D721Med (cell line): ENCODE data around the gene AQP12B.
A peak's percentile ranks its signal among the peaks of the same experiment; 100 is the strongest.
"Not testable (repeated sequence)": the region's sequence is repeated elsewhere in the genome, so short reads cannot be mapped to it uniquely, and the experiment has no call there.

ENCODE experiments used
- DNase-seq: peaks from one replicate; pipeline ENCODE4 v3.0.0; 2011; ENCODE audit warnings: low spot score; ENCODE audit not compliant: insufficient read length
- FAIRE-seq: peaks from 2 replicates; lab custom pipeline; 2011; peaks lifted over from hg19 to GRCh38; lab: Jason Lieb, UNC
- CTCF ChIP-seq: IDR thresholded peaks from 2 replicates; pipeline ENCODE4 v1.5.1; 2012; ENCODE audit warnings: mild to moderate bottlenecking, control low read depth; ENCODE audit not compliant: insufficient read depth; ENCODE audit errors: missing control alignments

Gene AQP12B

GRCh38 chr2:240688553-240688919 is 5.9 kb upstream of the AQP12B start:
- FAIRE-seq (no peak), DNase-seq (peak; percentile 13)
- no peak for TF ChIP-seq CTCF

DNA sequence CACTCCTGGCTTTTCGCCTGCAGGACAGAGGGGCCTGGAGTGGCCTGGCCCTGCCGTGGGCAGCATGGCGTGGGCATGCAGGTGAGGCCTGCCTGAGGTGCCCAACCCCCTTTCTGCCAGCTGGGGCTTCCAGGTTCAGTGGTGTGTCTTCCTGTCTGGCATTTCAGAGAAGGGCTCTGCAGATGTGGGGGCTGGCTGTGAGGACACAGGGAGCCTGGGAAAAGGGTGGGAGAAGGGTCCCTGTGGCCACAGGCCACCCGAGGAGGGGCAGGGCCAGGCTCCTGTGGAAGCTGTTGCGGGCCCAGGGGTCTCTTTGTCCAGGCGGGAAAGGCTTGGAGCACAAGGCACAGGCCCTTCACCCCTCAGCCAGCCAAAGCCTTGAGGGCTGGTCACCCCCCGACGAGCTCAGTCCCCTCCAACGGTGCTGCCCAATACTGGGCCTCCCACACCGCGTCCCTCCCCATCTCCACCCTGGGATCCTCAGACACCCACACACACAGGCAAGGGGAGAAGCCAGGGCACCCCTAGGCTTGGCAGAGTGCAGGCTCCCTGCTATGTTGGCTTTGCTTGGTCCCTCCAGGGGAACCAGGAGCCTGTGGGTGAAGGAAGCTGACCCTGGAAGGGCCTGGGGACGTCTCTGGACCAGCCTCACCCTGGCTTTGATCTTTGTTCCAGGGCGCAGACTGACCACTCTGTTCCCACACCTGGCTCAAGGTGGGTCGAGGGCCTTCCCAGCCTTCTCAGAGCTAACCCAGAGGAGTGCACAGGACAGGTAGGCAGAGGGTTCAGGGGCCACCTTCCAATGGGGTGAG is 5.3 kb upstream of the AQP12B start:
- peak; percentile 8 for DNase-seq
- no peak for FAIRE-seq
- no peak for TF ChIP-seq CTCF

GRCh38 chr2:240687045-240687740 is 4.5 kb upstream of the AQP12B start:
- FAIRE-seq: no peak

DNA sequence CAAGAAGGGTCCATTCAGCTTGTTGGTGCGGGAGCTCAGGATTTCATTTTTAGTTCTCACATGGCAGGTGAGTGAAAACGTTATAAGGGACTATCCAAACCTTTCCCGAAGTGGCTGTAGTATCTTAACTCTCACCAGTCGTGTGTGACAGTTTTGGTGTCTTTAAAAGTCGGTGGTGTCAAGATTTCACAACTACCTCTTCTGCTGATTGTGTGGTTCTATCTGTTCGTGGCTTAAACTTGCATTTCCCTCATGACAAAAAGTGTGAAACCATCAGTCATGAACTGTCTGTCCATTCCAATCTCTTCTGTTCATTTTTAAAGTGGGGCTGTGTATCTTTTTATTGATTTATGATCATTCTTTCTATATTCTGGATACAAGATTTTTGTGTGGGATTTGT is 3.8 kb upstream of the AQP12B start:
- DNase-seq (peak; percentile 7), FAIRE-seq (no peak)
- no peak for TF ChIP-seq CTCF

More at GRCh38 chr2:240687045-240687740, 4.5 kb upstream of the AQP12B start:
- DNase-seq: peak; percentile 13
- no peak for TF ChIP-seq CTCF

GRCh38 chr2:240685771-240686371 is 3.2 kb upstream of the AQP12B start:
- peak; percentile 21 for DNase-seq
- no peak for TF ChIP-seq CTCF
- FAIRE-seq: no peak

GRCh38 chr2:240683980-240684728 is 1.5 kb upstream of the AQP12B start:
- peak; percentile 13 for DNase-seq
- FAIRE-seq: not testable (repeated sequence)

GRCh38 chr2:240683329-240683979 is 769 bp upstream of the AQP12B start:
- FAIRE-seq: not testable (repeated sequence)

GRCh38 chr2:240680185-240680584 is 2.5 kb downstream of the AQP12B start:
- FAIRE-seq, DNase-seq: not testable (repeated sequence)

More at GRCh38 chr2:240683329-240683979, 769 bp upstream of the AQP12B start:
- not testable (repeated sequence) for DNase-seq

DNA sequence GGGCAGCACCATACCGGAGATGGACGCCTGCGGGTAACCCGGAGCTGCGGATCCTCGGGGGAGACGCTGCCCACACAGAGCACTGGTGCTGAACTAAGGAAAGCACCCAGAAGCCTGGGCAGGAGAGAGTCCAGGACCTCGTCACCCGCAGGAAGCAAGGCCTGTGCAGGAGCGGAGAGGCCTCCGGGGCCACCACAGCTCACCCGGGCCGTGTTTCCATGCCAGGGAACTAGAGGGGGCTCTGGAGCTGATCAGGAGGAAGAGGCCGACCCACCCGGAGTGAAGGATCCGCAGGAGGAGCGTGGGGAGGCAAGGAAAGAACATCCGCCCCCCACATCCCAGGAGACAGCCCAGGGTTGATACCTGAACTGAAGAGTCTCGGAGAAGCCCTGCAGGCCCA is 3.8 kb downstream of the AQP12B start:
- DNase-seq, FAIRE-seq: not testable (repeated sequence)

GRCh38 chr2:240678043-240678442 is 4.6 kb downstream of the AQP12B start:
- not testable (repeated sequence) for FAIRE-seq, DNase-seq

- DNase-seq, FAIRE-seq: not testable (repeated sequence)
Measured at GRCh38 chr2:240675345-240675744, 7.3 kb downstream of the AQP12B start.
